ENCODE measurements around the gene PARP12.

GRCh38 chr7:140093375-140093774, 30.6 kb upstream of the PARP12 start:
- TF ChIP-seq CTCF (IDR thresholded peaks at IDR 0.05) (no peak), POLR2A (IDR thresholded peaks at IDR 0.05) (no peak)

Measured in testis (tissue), 2 donors.